GM12865 (cell line): ENCODE data around the gene KRTAP4-7.
"Not testable (repeated sequence)": the region's sequence is repeated elsewhere in the genome, so short reads cannot be mapped to it uniquely, and the experiment has no call there.

ENCODE experiments used
- DNase-seq: peaks from one replicate; pipeline ENCODE4 v3.0.0; 2010; ENCODE audit warnings: low read depth
- H3K4me3 ChIP-seq: 2 replicates; pipeline ENCODE4 v1.5.1; 2011; ENCODE audit warnings: mild to moderate bottlenecking, low read depth, low read length, control low read depth
- CTCF ChIP-seq: IDR thresholded peaks from 2 replicates; pipeline ENCODE4 v1.5.1; 2011; ENCODE audit warnings: low read length, control low read depth, low read depth, inconsistent platforms; ENCODE audit not compliant: insufficient read depth; ENCODE audit errors: missing control alignments

KRTAP4-7 gene

GRCh38 chr17:41098481-41098880, 14.5 kb downstream of the KRTAP4-7 start:
- TF ChIP-seq CTCF = no peak
- DNase-seq = no peak
- H3K4me3 ChIP-seq = no peak overlapping the region

- DNase-seq, H3K4me3 ChIP-seq: not testable (repeated sequence)
Observed at GRCh38 chr17:41099682-41100480, 15.9 kb downstream of the KRTAP4-7 start.

GRCh38 chr17:41101586-41102259, 17.8 kb downstream of the KRTAP4-7 start, which contains the start of gene KRTAP4-16:
KRTAP4-16 (minus strand) TSS chr17:41102209; CDS start chr17:41102209, 0 bp downstream.
- no peak for TF ChIP-seq CTCF
- no peak within 1 kb of the TSS for H3K4me3 ChIP-seq
- DNase-seq = no peak

- no peak for TF ChIP-seq CTCF
- no peak overlapping the region for H3K4me3 ChIP-seq
- no peak for DNase-seq
Observed at GRCh38 chr17:41103896-41104295, 19.9 kb downstream of the KRTAP4-7 start.

- DNase-seq, H3K4me3 ChIP-seq: not testable (repeated sequence)
Observed at GRCh38 chr17:41104386-41105038, 20.6 kb downstream of the KRTAP4-7 start.

GRCh38 chr17:41105347-41105746, 21.4 kb downstream of the KRTAP4-7 start, which contains the start of gene KRTAP4-9:
KRTAP4-9 (plus strand) TSS chr17:41105389; CDS start chr17:41105389, 0 bp downstream.
- H3K4me3 ChIP-seq, DNase-seq: not testable (repeated sequence)

GRCh38 chr17:41107941-41108450, 24.0 kb downstream of the KRTAP4-7 start:
- H3K4me3 ChIP-seq = no peak overlapping the region
- DNase-seq = no peak
- no peak for TF ChIP-seq CTCF

- not testable (repeated sequence) for DNase-seq, H3K4me3 ChIP-seq
Observed at GRCh38 chr17:41108728-41109386, 24.9 kb downstream of the KRTAP4-7 start.
